ENCODE results near the gene KRT76. TPM values are rescaled to one million over a fixed set of nuclear protein-coding genes. Genes with fewer than 3 reads are reported as not detected.

The KRT76 gene
- total and polyA plus RNA-seq, 10 of the 15 experiments (the other 5 are each of a cell fraction or from before 2014, with no cell fraction given) = not detected

GRCh38 chr12:52777566-52777965, 421 bp upstream of the KRT76 start:
- no peaks in the 10 kb centered on the region for H4K20me1 ChIP-seq (ENCODE audit: control insufficient read depth, insufficient read depth)
- TF ChIP-seq POU2F2 (IDR thresholded peaks at IDR 0.05; ENCODE audit: borderline replicate concordance, low read depth, low read length) = no peak
- TF ChIP-seq RAD51 (IDR thresholded peaks at IDR 0.05) = no peak
- TF ChIP-seq RELB (IDR thresholded peaks at IDR 0.05; ENCODE audit: low read depth) = no peak
- no peak overlapping the region for H3K4me3 ChIP-seq
- ATAC-seq (no peak), FAIRE-seq (no peak), DNase-seq (ENCODE audit: low read depth, low spot score) (no peak)
- H3K27me3 ChIP-seq (replicated peaks in 1 of 2; ENCODE audit: control insufficient read depth in 2 of 2, insufficient read depth in 2 of 2, low read length in 1 of 2) = peaks cover 0 to 1% of the 10 kb centered on the region in 2 experiments; a peak in 3 of 4 replicates
- H3K9ac ChIP-seq (ENCODE audit: control insufficient read depth, insufficient read depth, low read length) = no peak overlapping the region
- SMC1A ChIA-PET (ENCODE audit: uncharacterized antibody, unreplicated experiment) = no interaction called here
- CTCF ChIA-PET = no interaction called here
- BruUV-seq (replicated peaks) = no TSS peak
- 30% methylated on average over 4 of the region's 4 CpGs for WGBS (ENCODE audit: insufficient coverage, insufficient replicate concordance, low lambda C conversion rate, missing lambda C conversion rate)
- intact Hi-C loops (cut with micrococcal nuclease; ENCODE audit: unreplicated experiment) = no loop called here
- no peak overlapping the region for H3K4me2 ChIP-seq (ENCODE audit: control insufficient read depth, insufficient read depth)
- POLR2A ChIA-PET = no interaction called here
- no peak overlapping the region for H2AFZ ChIP-seq (ENCODE audit: control insufficient read depth, low read depth, low read length)
- H3K79me2 ChIP-seq (ENCODE audit: control insufficient read depth, insufficient read depth, low read length) = no peaks in the 10 kb centered on the region
- H3K4me1 ChIP-seq (ENCODE audit: control insufficient read depth, insufficient read depth, low read length) = no peaks in the 10 kb centered on the region
- in situ Hi-C loops (cut with MboI) = no loop called here
- RAD21 ChIA-PET (ENCODE audit: unreplicated experiment) = interaction anchor here (0.8 kb wide), 1 partner anchor 18 kb away, joined by 3 read pairs; the partner anchor contains the start of gene KRT3
- H3K9me3 ChIP-seq (replicated peaks; ENCODE audit: control insufficient read depth, insufficient read depth, low read length) = no peaks in the 10 kb centered on the region
- H3K27ac ChIP-seq (ENCODE audit: control insufficient read depth, insufficient read depth) = no peak overlapping the region
- no peaks in the 10 kb centered on the region for H3K36me3 ChIP-seq (ENCODE audit: control insufficient read depth in 2 of 2, insufficient read depth in 2 of 2, low read length in 1 of 2)

GRCh38 chr12:52776435-52776834, 710 bp downstream of the KRT76 start:
- WGBS (ENCODE audit: insufficient coverage, insufficient replicate concordance, low lambda C conversion rate, missing lambda C conversion rate) = 5% methylated on average over 5 of the region's 5 CpGs
- FAIRE-seq (no peak), ATAC-seq (no peak), DNase-seq (ENCODE audit: low read depth, low spot score) (no peak)
- ChIA-PET RAD21 (ENCODE audit: unreplicated experiment) (no interaction called here), CTCF (interaction anchor here (0.6 to 1.3 kb wide), 3 partner anchors 12 to 104 kb away, joined by 3 read pairs; no protein-coding TSS in a partner anchor), POLR2A (no interaction called here), SMC1A (ENCODE audit: uncharacterized antibody, unreplicated experiment) (no interaction called here)
- Histone ChIP-seq H3K27me3 (replicated peaks in 1 of 2; ENCODE audit: control insufficient read depth in 2 of 2, insufficient read depth in 2 of 2, low read length in 1 of 2) (peaks cover 1 to 3% of the 10 kb centered on the region in 2 experiments; a peak in 3 of 4 replicates), H3K79me2 (ENCODE audit: control insufficient read depth, insufficient read depth, low read length) (no peaks in the 10 kb centered on the region), H3K4me2 (ENCODE audit: control insufficient read depth, insufficient read depth) (no peak overlapping the region), H3K9ac (ENCODE audit: control insufficient read depth, insufficient read depth, low read length) (no peak overlapping the region), H3K36me3 (ENCODE audit: control insufficient read depth in 2 of 2, insufficient read depth in 2 of 2, low read length in 1 of 2) (no peaks in the 10 kb centered on the region), H3K27ac (ENCODE audit: control insufficient read depth, insufficient read depth) (no peak overlapping the region), H2AFZ (ENCODE audit: control insufficient read depth, low read depth, low read length) (no peak overlapping the region), H4K20me1 (ENCODE audit: control insufficient read depth, insufficient read depth) (no peaks in the 10 kb centered on the region), H3K4me1 (ENCODE audit: control insufficient read depth, insufficient read depth, low read length) (no peaks in the 10 kb centered on the region), H3K4me3 (no peak overlapping the region), H3K9me3 (replicated peaks; ENCODE audit: control insufficient read depth, insufficient read depth, low read length) (no peaks in the 10 kb centered on the region)
- no TSS peak for BruUV-seq (replicated peaks)
- in situ Hi-C loops (cut with MboI) = no loop called here
- intact Hi-C loops (cut with micrococcal nuclease; ENCODE audit: unreplicated experiment) = no loop called here
- TF ChIP-seq POLR2A (IDR thresholded peaks at IDR 0.05; ENCODE audit: low read depth, low read length) (no peak), TAF1 (IDR thresholded peaks at IDR 0.05; ENCODE audit: borderline replicate concordance, low read depth, low read length) (no peak), ZNF274 (IDR thresholded peaks at IDR 0.05; ENCODE audit: insufficient read depth, insufficient read length) (no peak), ZNF217 (IDR thresholded peaks at IDR 0.05) (no peak), RAD21 (IDR thresholded peaks at IDR 0.05; ENCODE audit: insufficient read depth, low read depth, low read length) (no peak)

Data from GM12878 (cell line).